GM12878 (cell line): ENCODE measurements around the gene C11orf98. TPM values are rescaled to one million over a fixed set of nuclear protein-coding genes. Genes with fewer than 3 reads are reported as not detected.

ENCODE experiments used
- ATAC-seq: fragments of 200-7000 bp; cut with Tn5 transposase; 3 replicates; pipeline ENCODE4 v1.9.1; 2020; ENCODE audit warnings: mild to moderate bottlenecking, moderate library complexity
- BruUV-seq: library from RNA; stranded (reverse); fragments of 400-500 nt; replicated peaks from 2 replicates; lab custom pipeline; 2021; lab: Mats Ljungman, UMichigan
- CTCF ChIA-PET: fragments of 300-600 bp; sonication (Branson Sonifier 250); formaldehyde crosslinking; extraction: SDS; loops from one replicate; lab custom pipeline; 2021; ENCODE audit warnings: inconsistent platforms; lab: Yijun Ruan, JAX
- POLR2A ChIA-PET: fragments of 350-600 bp; formaldehyde crosslinking; extraction: SDS; loops from one replicate; lab custom pipeline; 2021; ENCODE audit warnings: inconsistent platforms; lab: Charles Lee
- RAD21 ChIA-PET: fragments of 300-600 bp; sonication (Branson Sonifier 250); formaldehyde crosslinking; loops from one replicate; lab custom pipeline; 2023; ENCODE audit warnings: antibody characterized with exemption; ENCODE audit not compliant: unreplicated experiment; lab: Charles Lee
- SMC1A ChIA-PET: fragments of 300-600 bp; sonication (Branson Sonifier 250); formaldehyde crosslinking; loops from one replicate; lab custom pipeline; 2023; ENCODE audit not compliant: unreplicated experiment, uncharacterized antibody; lab: Charles Lee
- DNase-seq: peaks from one replicate; pipeline ENCODE4 v3.0.0-alpha.2; 2011; ENCODE audit warnings: low read depth, low spot score
- FAIRE-seq: peaks from 3 replicates; lab custom pipeline; 2011; peaks lifted over from hg19 to GRCh38; lab: Jason Lieb, UNC
- H2AFZ ChIP-seq: 2 replicates; pipeline ENCODE4 v1.6.0; 2011; ENCODE audit warnings: low read depth, low read length, control low read depth; ENCODE audit not compliant: control insufficient read depth
- H3K27ac ChIP-seq: 2 replicates; pipeline ENCODE4 v1.5.1; 2011; ENCODE audit warnings: control low read depth; ENCODE audit not compliant: control insufficient read depth, insufficient read depth
- H3K27me3 ChIP-seq, 2 experiments: replicated peaks in 1 of 2; 2 replicates each; pipeline versions ENCODE4 v1.6.0 to v1.6.1; 2011; ENCODE audit warnings: low read length in 1 of 2; ENCODE audit not compliant: control insufficient read depth in 2 of 2, insufficient read depth in 2 of 2
- H3K36me3 ChIP-seq, 2 experiments: 2 replicates each; pipeline ENCODE4 v1.5.1; 2011; ENCODE audit warnings: low read length in 1 of 2; ENCODE audit not compliant: control insufficient read depth in 2 of 2, insufficient read depth in 2 of 2
- H3K4me1 ChIP-seq: 2 replicates; pipeline ENCODE4 v1.6.1; 2011; ENCODE audit warnings: mild to moderate bottlenecking, low read length, moderate library complexity, mixed read lengths; ENCODE audit not compliant: control insufficient read depth, insufficient read depth
- H3K4me2 ChIP-seq: 2 replicates; pipeline ENCODE4 v1.6.0; 2011; ENCODE audit warnings: control low read depth; ENCODE audit not compliant: control insufficient read depth, insufficient read depth
- H3K4me3 ChIP-seq: fragments of 200-600 bp; sonication (generic); 2 replicates; pipeline ENCODE4 v1.5.1; 2016
- H3K79me2 ChIP-seq: 2 replicates; pipeline ENCODE4 v1.6.0; 2011; ENCODE audit warnings: low read length; ENCODE audit not compliant: control insufficient read depth, insufficient read depth
- H3K9ac ChIP-seq: 2 replicates; pipeline ENCODE4 v1.8.0; 2011; ENCODE audit warnings: low read length, control low read depth, mixed read lengths; ENCODE audit not compliant: control insufficient read depth, insufficient read depth
- H3K9me3 ChIP-seq: replicated peaks from 3 replicates; pipeline ENCODE4 v1.5.1; 2011; ENCODE audit warnings: mild to moderate bottlenecking, low read length; ENCODE audit not compliant: control insufficient read depth, insufficient read depth
- H4K20me1 ChIP-seq: 2 replicates; pipeline ENCODE4 v1.6.0; 2011; ENCODE audit not compliant: control insufficient read depth, insufficient read depth
- BMI1 ChIP-seq: fragments of 450-650 bp; IDR thresholded peaks from 2 replicates; pipeline ENCODE4 v1.6.1; 2016; ENCODE audit warnings: mild to moderate bottlenecking, moderate library complexity, borderline replicate concordance
- IKZF1 ChIP-seq: fragments of 450-650 bp; conservative IDR thresholded peaks from 2 replicates; pipeline ENCODE4 v1.6.1; 2017; ENCODE audit warnings: antibody characterized with exemption, mild to moderate bottlenecking
- IRF5 ChIP-seq: fragments of 450-650 bp; IDR thresholded peaks from 2 replicates; pipeline ENCODE4 v1.6.1; 2017; ENCODE audit warnings: borderline replicate concordance
- NBN ChIP-seq: fragments of 450-650 bp; IDR thresholded peaks from 2 replicates; pipeline ENCODE4 v1.6.1; 2016
- NFYA ChIP-seq: IDR thresholded peaks from 2 replicates; pipeline ENCODE4 v1.6.1; 2011; ENCODE audit warnings: low read depth, mild to moderate bottlenecking, low read length, improper control_type of control experiment, borderline replicate concordance
- SKIL ChIP-seq: fragments of 450-650 bp; IDR thresholded peaks from 2 replicates; pipeline ENCODE4 v1.6.1; 2017; ENCODE audit warnings: mild to moderate bottlenecking, low read depth, inconsistent platforms; ENCODE audit not compliant: poor library complexity, severe bottlenecking
- TCF3 ChIP-seq: IDR thresholded peaks from 2 replicates; pipeline ENCODE4 v1.6.1; 2012; ENCODE audit warnings: low read depth, mild to moderate bottlenecking, low read length, borderline replicate concordance; ENCODE audit not compliant: insufficient read depth
- YBX1 ChIP-seq: fragments of 450-650 bp; IDR thresholded peaks from 2 replicates; pipeline ENCODE4 v1.6.1; 2016; ENCODE audit warnings: antibody characterized with exemption
- ZBTB40 ChIP-seq: fragments of 450-650 bp; IDR thresholded peaks from 2 replicates; pipeline ENCODE4 v1.6.1; 2016; ENCODE audit warnings: mild to moderate bottlenecking, moderate library complexity, borderline replicate concordance
- ZNF207 ChIP-seq: fragments of 450-650 bp; IDR thresholded peaks from 2 replicates; pipeline ENCODE4 v1.6.1; 2014; ENCODE audit warnings: antibody characterized with exemption, mild to moderate bottlenecking, borderline replicate concordance
- WGBS: methylation state at CpG from one replicate; pipeline ENCODE4 v1.1.6; 2016; ENCODE audit warnings: low lambda C conversion rate; ENCODE audit not compliant: insufficient replicate concordance, insufficient coverage; ENCODE audit errors: missing lambda C conversion rate; 5-methylcytosine and 5-hydroxymethylcytosine counted together
- in situ Hi-C: fragments of 300-500 bp; cut with MboI; formaldehyde crosslinking; loops from 9 replicates; pipeline ENCODE4 v1.14.3; 2018; ENCODE audit warnings: mixed read lengths
- intact Hi-C: fragments of 100-400 bp; cut with micrococcal nuclease; formaldehyde crosslinking; loops from one replicate; pipeline ENCODE4 v1.14.2; 2022; ENCODE audit not compliant: unreplicated experiment
- polyA plus RNA-seq, 11 experiments: library from polyadenylated mRNA; depleted of rRNA in 4 of 11; unstranded in 6 of 11; stranded (reverse) in 5 of 11; fragments of >200 nt; fragmentation: Nextera tagmentation in 4 of 11; fragmentation: Illumina TruSeq in 1 of 11; extraction: Ambion mirVana in 4 of 11; extraction: Trizol in 1 of 11; gene quantifications; 1 replicate in 1 of 11; 2 replicates in 10 of 11; pipeline versions ENCODE4 v1.2.1 to v1.2.3, GENCODE V29; 2011 to 2016; ENCODE audit warnings: inconsistent platforms in 2 of 11, missing spikeins in 2 of 11, low read depth in 1 of 11
- total RNA-seq, 4 experiments: library from RNA; depleted of rRNA in 3 of 4; stranded (reverse); fragments of >200 nt in 3 of 4; fragmentation: Illumina TruSeq in 1 of 4; extraction: Trizol in 1 of 4; gene quantifications; 2 replicates each; pipeline versions ENCODE4 v1.2.1 to v1.2.3, GENCODE V29; 2013 to 2021

C11orf98 gene
- total and polyA plus RNA-seq, 10 of the 15 experiments (the other 5 are each of a cell fraction or from before 2014, with no cell fraction given): 62.5 to 270 (median 162) TPM

GRCh38 chr11:62621567-62622470 is 43.2 kb downstream of the C11orf98 start, which contains the start of gene B3GAT3:
B3GAT3 (minus strand) TSS chr11:62621986; CDS start chr11:62621947, 39 bp downstream.
- peak within 1 kb of the TSS; percentile 81 for H3K27ac ChIP-seq
- H3K36me3 ChIP-seq: peaks cover 6 to 12% of the 10 kb centered on the region in 2 experiments
- no peaks in the 10 kb centered on the region for H3K9me3 ChIP-seq
- H4K20me1 ChIP-seq: no peaks in the 10 kb centered on the region
- under 1% methylated on average over 71 of the region's 77 CpGs for WGBS
- peak within 1 kb of the TSS; percentile 84 for H3K4me3 ChIP-seq
- H3K4me1 ChIP-seq: 0 out of 2 replicates have a peak, but pooled peaks cover 4% of the 10 kb centered on the region
- H3K9ac ChIP-seq: peak within 1 kb of the TSS; percentile 96
- no TSS peak for BruUV-seq
- CTCF ChIA-PET: interaction anchor here (0.8 to 2.8 kb wide), 12 partner anchors 10 to 148 kb away, joined by 3 to 12 read pairs (median 5); partner anchors contain the start of genes C11orf98, CSKMT, MTA2 and TUT1
- peak within 1 kb of the TSS; percentile 98 for H3K4me2 ChIP-seq
- SMC1A ChIA-PET: interaction anchor here (0.6 to 2.6 kb wide), 14 partner anchors 10 to 240 kb away, joined by 3 to 11 read pairs (median 4); partner anchors contain the start of genes C11orf98, CSKMT, MTA2 and TUT1
- FAIRE-seq (peak; percentile 99), DNase-seq (peak; percentile 98), ATAC-seq (peak; percentile 98)
- POLR2A ChIA-PET: interaction anchor here (0.5 to 5.0 kb wide), 37 partner anchors 9 to 1187 kb away, joined by 3 to 50 read pairs (median 5); partner anchors contain the start of genes C11orf98, CSKMT, EEF1G and EML3
- in situ Hi-C loops: no loop called here
- no peaks in the 10 kb centered on the region for H3K27me3 ChIP-seq
- RAD21 ChIA-PET: interaction anchor here (0.8 to 3.3 kb wide), 17 partner anchors 8 to 236 kb away, joined by 3 to 25 read pairs (median 5); partner anchors contain the start of genes C11orf98, CSKMT, EEF1G and EML3
- H2AFZ ChIP-seq: peak within 1 kb of the TSS; percentile 67
- H3K79me2 ChIP-seq: peaks cover 11% of the 10 kb centered on the region
- intact Hi-C loops: loop anchor here (2.0 kb wide), 1 partner anchor 25 kb away; the partner anchor contains the start of gene GANAB
- no peak for TF ChIP-seq YBX1
- no peak for TF ChIP-seq SKIL
- TF ChIP-seq ZBTB40: peak; percentile 96
- TF ChIP-seq NBN: peak; percentile 100
- no peak for TF ChIP-seq IRF5
- TF ChIP-seq IKZF1: peak; percentile 88
- no peak for TF ChIP-seq NFYA
- TF ChIP-seq ZNF207: peak; percentile 16; the same call in 1 of the 2 replicates
- peak; percentile 67; the same call in 1 of the 2 replicates for TF ChIP-seq TCF3
- no peak for TF ChIP-seq BMI1
